ENCODE data around the gene TEAD3.
"Not testable (repeated sequence)": the region's sequence is repeated elsewhere in the genome, so short reads cannot be mapped to it uniquely, and the experiment has no call there.

Gene TEAD3

GRCh38 chr6:35435074-35435837 is 61.6 kb downstream of the TEAD3 start:
- in situ Hi-C loops (cut with MboI; ENCODE audit: low sequenced_read_pairs): no loop called here
- no peaks in the 10 kb centered on the region for H3K36me3 ChIP-seq (replicated peaks)
- no peaks in the 10 kb centered on the region for H3K9me3 ChIP-seq
- no peaks in the 10 kb centered on the region for H3K27me3 ChIP-seq (ENCODE audit: low read depth)
- peak in 1 of 2 experiments; percentile 28 for DNase-seq (ENCODE audit: low spot score in 2 of 2)
- H3K4me3 ChIP-seq: no peak overlapping the region
- no peaks in the 10 kb centered on the region for H3K4me1 ChIP-seq

- H3K27me3 ChIP-seq (ENCODE audit: low read depth); H3K4me1 ChIP-seq; in situ Hi-C loops (cut with MboI; ENCODE audit: low sequenced_read_pairs); H3K36me3 ChIP-seq (replicated peaks); H3K4me3 ChIP-seq; DNase-seq (ENCODE audit: low spot score in 2 of 2): not testable (repeated sequence)
- peaks cover 12% of the 10 kb centered on the region for H3K9me3 ChIP-seq
Observed at GRCh38 chr6:35432702-35433101, 64.2 kb downstream of the TEAD3 start.

GRCh38 chr6:35432291-35432690 is 64.6 kb downstream of the TEAD3 start:
- in situ Hi-C loops (cut with MboI; ENCODE audit: low sequenced_read_pairs): no loop called here
- Histone ChIP-seq H3K27me3 (ENCODE audit: low read depth) (no peaks in the 10 kb centered on the region), H3K9me3 (peaks cover 12% of the 10 kb centered on the region), H3K4me3 (no peak overlapping the region), H3K4me1 (no peaks in the 10 kb centered on the region), H3K36me3 (replicated peaks) (no peaks in the 10 kb centered on the region)
- DNase-seq (ENCODE audit: low spot score in 2 of 2): no peak

DNA sequence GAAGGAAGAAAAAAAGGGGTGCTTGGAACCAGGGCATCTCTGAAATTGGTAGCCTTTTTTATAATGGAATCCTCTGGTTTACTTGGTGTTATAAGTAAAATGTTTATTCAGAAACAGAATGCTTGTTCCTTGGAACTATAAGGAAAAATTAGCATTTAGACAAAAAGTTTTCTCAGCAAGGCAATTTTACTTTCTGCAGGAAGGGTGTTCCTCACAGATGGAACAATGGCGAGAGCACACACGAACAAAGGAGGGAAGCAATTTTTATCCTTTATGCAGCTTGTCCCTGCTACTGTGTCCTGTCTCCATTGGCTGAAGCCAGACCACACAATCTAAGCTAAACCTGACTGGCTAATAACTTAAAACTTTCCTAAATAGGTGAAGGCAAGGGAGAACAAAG is 67.4 kb downstream of the TEAD3 start:
- in situ Hi-C loops (cut with MboI; ENCODE audit: low sequenced_read_pairs): no loop called here
- H3K9me3 ChIP-seq: peaks cover 12% of the 10 kb centered on the region
- H3K4me3 ChIP-seq: no peak overlapping the region
- H3K27me3 ChIP-seq (ENCODE audit: low read depth): no peaks in the 10 kb centered on the region
- peaks cover 3% of the 10 kb centered on the region; the same call in 1 of the 2 replicates for H3K36me3 ChIP-seq (replicated peaks)
- H3K4me1 ChIP-seq: no peaks in the 10 kb centered on the region
- no peak for DNase-seq (ENCODE audit: low spot score in 2 of 2)

DNA sequence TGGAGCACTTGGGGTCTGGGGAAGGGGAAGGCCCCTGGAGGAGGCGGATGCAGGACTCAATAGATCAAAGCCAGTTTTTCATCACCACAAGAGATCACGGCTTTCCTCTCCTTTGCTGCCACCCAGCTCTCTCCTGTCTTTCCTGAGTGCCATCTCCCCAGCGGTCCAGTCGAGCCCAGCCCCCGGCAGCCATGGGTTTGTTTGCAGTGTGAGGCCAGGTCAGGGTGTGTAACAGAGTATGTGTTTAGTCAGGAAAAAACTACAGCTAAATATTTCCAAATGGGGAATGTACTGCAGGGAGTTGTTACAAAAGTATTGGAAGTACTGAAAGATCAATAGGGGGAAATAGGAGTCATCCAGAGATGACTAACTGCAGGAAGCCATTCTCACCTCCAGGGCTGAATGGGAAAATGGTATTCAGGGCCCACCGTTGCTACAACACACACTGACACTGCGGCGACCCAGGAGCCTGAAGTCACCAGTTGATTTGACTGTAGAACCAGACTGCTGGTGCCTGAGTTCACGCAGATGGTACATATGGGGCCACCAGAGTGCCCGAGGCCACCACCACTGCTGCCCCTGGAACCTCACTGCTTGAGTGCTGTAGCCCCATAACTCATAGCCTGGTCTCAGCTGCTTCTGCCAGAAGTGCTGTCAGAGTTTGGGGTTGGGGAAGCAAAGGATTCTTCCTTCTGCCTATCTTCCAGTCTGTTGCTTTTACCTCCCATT is 68.3 kb downstream of the TEAD3 start:
- H3K27me3 ChIP-seq (ENCODE audit: low read depth): no peaks in the 10 kb centered on the region
- no peaks in the 10 kb centered on the region for H3K4me1 ChIP-seq
- peaks cover 12% of the 10 kb centered on the region for H3K9me3 ChIP-seq
- no peak for DNase-seq (ENCODE audit: low spot score in 2 of 2)
- in situ Hi-C loops (cut with MboI; ENCODE audit: low sequenced_read_pairs): no loop called here
- no peak overlapping the region for H3K4me3 ChIP-seq
- H3K36me3 ChIP-seq (replicated peaks): peaks cover 3% of the 10 kb centered on the region; the same call in 1 of the 2 replicates

DNA sequence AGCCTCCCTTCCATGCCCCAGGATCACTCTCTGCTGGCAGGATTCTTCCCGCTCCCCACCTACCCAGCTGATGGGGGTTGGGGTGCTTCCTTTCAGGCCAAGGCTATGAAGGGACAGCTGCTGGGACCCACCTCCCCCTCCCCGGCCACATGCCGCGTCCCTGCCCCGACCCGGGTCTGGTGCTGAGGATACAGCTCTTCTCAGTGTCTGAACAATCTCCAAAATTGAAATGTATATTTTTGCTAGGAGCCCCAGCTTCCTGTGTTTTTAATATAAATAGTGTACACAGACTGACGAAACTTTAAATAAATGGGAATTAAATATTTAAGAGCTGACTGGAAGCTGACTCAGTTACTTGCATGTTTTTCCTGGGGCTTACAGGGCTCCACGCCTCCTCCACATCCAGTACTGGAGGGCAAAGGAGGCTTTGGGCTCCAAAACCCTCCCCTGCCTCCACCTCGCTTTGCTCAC is 69.0 kb downstream of the TEAD3 start:
- no peak for DNase-seq (ENCODE audit: low spot score in 2 of 2)
- in situ Hi-C loops (cut with MboI; ENCODE audit: low sequenced_read_pairs): no loop called here
- Histone ChIP-seq H3K9me3 (peaks cover 12% of the 10 kb centered on the region), H3K4me1 (no peaks in the 10 kb centered on the region), H3K36me3 (replicated peaks) (peaks cover 3% of the 10 kb centered on the region; the same call in 1 of the 2 replicates), H3K27me3 (ENCODE audit: low read depth) (no peaks in the 10 kb centered on the region), H3K4me3 (no peak overlapping the region)

DNA sequence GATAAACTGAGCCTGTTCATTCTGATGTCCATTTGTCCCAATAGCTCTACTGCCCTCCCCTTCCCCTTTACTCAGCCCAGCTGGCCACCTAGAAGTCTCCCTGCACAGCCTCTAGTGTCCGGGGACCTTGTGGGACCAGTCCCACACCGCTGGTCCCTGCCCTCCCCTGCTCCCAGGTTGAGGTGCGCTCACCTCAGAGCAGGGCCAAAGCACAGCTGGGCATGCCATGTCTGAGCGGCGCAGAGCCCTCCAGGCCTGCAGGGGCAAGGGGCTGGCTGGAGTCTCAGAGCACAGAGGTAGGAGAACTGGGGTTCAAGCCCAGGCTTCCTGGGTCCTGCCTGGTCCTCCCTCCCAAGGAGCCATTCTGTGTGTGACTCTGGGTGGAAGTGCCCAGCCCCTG is 69.4 kb downstream of the TEAD3 start:
- H3K4me3 ChIP-seq: no peak overlapping the region
- H3K36me3 ChIP-seq (replicated peaks): peaks cover 3% of the 10 kb centered on the region; the same call in 1 of the 2 replicates
- in situ Hi-C loops (cut with MboI; ENCODE audit: low sequenced_read_pairs): no loop called here
- peaks cover 12% of the 10 kb centered on the region for H3K9me3 ChIP-seq
- H3K27me3 ChIP-seq (ENCODE audit: low read depth): no peaks in the 10 kb centered on the region
- DNase-seq (ENCODE audit: low spot score in 2 of 2): no peak
- H3K4me1 ChIP-seq: no peaks in the 10 kb centered on the region

- H3K4me3 ChIP-seq: no peak overlapping the region
- H3K27me3 ChIP-seq (ENCODE audit: low read depth): no peaks in the 10 kb centered on the region
- no peaks in the 10 kb centered on the region for H3K4me1 ChIP-seq
- H3K9me3 ChIP-seq: peaks cover 12% of the 10 kb centered on the region
- in situ Hi-C loops (cut with MboI; ENCODE audit: low sequenced_read_pairs): no loop called here
- peaks cover 3% of the 10 kb centered on the region; the same call in 1 of the 2 replicates for H3K36me3 ChIP-seq (replicated peaks)
- DNase-seq (ENCODE audit: low spot score in 2 of 2): no peak
Observed at GRCh38 chr6:35426074-35426473, 70.8 kb downstream of the TEAD3 start.

DNA sequence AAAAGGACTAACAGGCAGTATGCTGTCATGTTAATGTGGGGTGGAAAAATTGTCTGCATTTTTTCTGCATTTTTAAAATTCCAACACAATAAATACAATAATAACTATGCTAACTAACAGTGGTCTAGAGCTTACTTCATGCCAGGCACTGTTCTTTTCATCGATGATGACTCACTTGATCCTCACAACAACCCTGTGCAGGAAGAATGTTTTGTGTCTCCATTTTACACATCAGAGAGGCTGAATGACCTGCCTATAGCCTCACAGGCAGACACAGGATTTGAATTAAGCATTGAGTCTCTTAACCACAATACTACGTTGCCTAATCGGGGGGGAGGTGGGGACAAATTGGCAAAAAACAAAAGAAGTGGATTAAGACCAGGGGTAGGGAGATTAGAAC is 71.6 kb downstream of the TEAD3 start:
- peaks cover 3% of the 10 kb centered on the region; the same call in 1 of the 2 replicates for H3K36me3 ChIP-seq (replicated peaks)
- H3K4me3 ChIP-seq: no peak overlapping the region
- peaks cover 12% of the 10 kb centered on the region for H3K9me3 ChIP-seq
- H3K4me1 ChIP-seq: no peaks in the 10 kb centered on the region
- in situ Hi-C loops (cut with MboI; ENCODE audit: low sequenced_read_pairs): no loop called here
- DNase-seq (ENCODE audit: low spot score in 2 of 2): no peak
- no peaks in the 10 kb centered on the region for H3K27me3 ChIP-seq (ENCODE audit: low read depth)
